Measurements from ENCODE around the gene TMEM43. TPM values are rescaled to one million over a fixed set of nuclear protein-coding genes. Genes with fewer than 3 reads are reported as not detected.

The TMEM43 gene
- total and polyA plus RNA-seq, 10 of the 15 experiments (the other 5 are each of a cell fraction or from before 2014, with no cell fraction given), result 7.2 to 33.0 (median 18.5) TPM

GRCh38 chr3:14151471-14152083 lies 26.7 kb downstream of the TMEM43 start:
- TF ChIP-seq NRF1 (conservative IDR thresholded peaks at IDR 0.05; ENCODE audit: low read depth, low read length) (no peak), SREBF2 (IDR thresholded peaks at IDR 0.05; ENCODE audit: low read length) (no peak), POLR2AphosphoS2 (IDR thresholded peaks at IDR 0.05; ENCODE audit: low read depth, low read length) (no peak), SUPT20H (IDR thresholded peaks at IDR 0.05; ENCODE audit: borderline replicate concordance, control insufficient read depth, low read depth, low read length) (no peak), SPI1 (IDR thresholded peaks at IDR 0.05; ENCODE audit: borderline replicate concordance, insufficient read depth, low read depth, low read length) (no peak), BCL11A (IDR thresholded peaks at IDR 0.05; ENCODE audit: low read depth, low read length) (no peak), YY1 (IDR thresholded peaks at IDR 0.05; ENCODE audit: low read depth, low read length) (no peak), SMAD1 (IDR thresholded peaks at IDR 0.05; ENCODE audit: low read depth, partially characterized antibody) (no peak), NFXL1 (IDR thresholded peaks at IDR 0.05; ENCODE audit: borderline replicate concordance) (no peak), ASH2L (IDR thresholded peaks at IDR 0.05; ENCODE audit: borderline replicate concordance, low read depth) (no peak), TCF3 (IDR thresholded peaks at IDR 0.05; ENCODE audit: borderline replicate concordance, insufficient read depth, low read depth, low read length) (no peak), BCL3 (IDR thresholded peaks at IDR 0.05; ENCODE audit: borderline replicate concordance, insufficient read depth, low read depth, low read length, poor library complexity, severe bottlenecking) (no peak), BMI1 (IDR thresholded peaks at IDR 0.05; ENCODE audit: borderline replicate concordance) (no peak), PRDM15 (CRISPR knock-in tag; IDR thresholded peaks at IDR 0.05) (no peak), GABPA (IDR thresholded peaks at IDR 0.05; ENCODE audit: low read depth) (no peak), BCLAF1 (IDR thresholded peaks at IDR 0.05) (no peak), SIN3A (IDR thresholded peaks at IDR 0.05; ENCODE audit: low read depth, low read length) (no peak)
- ATAC-seq, result no peak
- Histone ChIP-seq H2AFZ (ENCODE audit: control insufficient read depth, low read depth, low read length) (no peak overlapping the region), H3K4me2 (ENCODE audit: control insufficient read depth, insufficient read depth) (no peak overlapping the region), H3K27ac (ENCODE audit: control insufficient read depth, insufficient read depth) (no peak overlapping the region), H3K9me3 (replicated peaks; ENCODE audit: control insufficient read depth, insufficient read depth, low read length) (no peaks in the 10 kb centered on the region), H3K9ac (ENCODE audit: control insufficient read depth, insufficient read depth, low read length) (no peak overlapping the region), H3K4me1 (ENCODE audit: control insufficient read depth, insufficient read depth, low read length) (no peaks in the 10 kb centered on the region), H3K4me3 (no peak overlapping the region), H3K27me3 (replicated peaks in 1 of 2; ENCODE audit: control insufficient read depth in 2 of 2, insufficient read depth in 2 of 2, low read length in 1 of 2) (no peaks in the 10 kb centered on the region), H3K36me3 (ENCODE audit: control insufficient read depth in 2 of 2, insufficient read depth in 2 of 2, low read length in 1 of 2) (peaks cover 12 to 28% of the 10 kb centered on the region in 2 experiments), H4K20me1 (ENCODE audit: control insufficient read depth, insufficient read depth) (no peaks in the 10 kb centered on the region), H3K79me2 (ENCODE audit: control insufficient read depth, insufficient read depth, low read length) (no peaks in the 10 kb centered on the region)
- BruUV-seq (replicated peaks), result no TSS peak
- 90% methylated on average over 12 of the region's 12 CpGs for WGBS (ENCODE audit: insufficient coverage, insufficient replicate concordance, low lambda C conversion rate, missing lambda C conversion rate)
- ChIA-PET POLR2A (no interaction called here), RAD21 (ENCODE audit: unreplicated experiment) (no interaction called here), SMC1A (ENCODE audit: uncharacterized antibody, unreplicated experiment) (no interaction called here), CTCF (no interaction called here)
- FAIRE-seq, result no peak
- no peak for DNase-seq (ENCODE audit: low read depth, low spot score)
- in situ Hi-C loops (cut with MboI), result no loop called here
- intact Hi-C loops (cut with micrococcal nuclease; ENCODE audit: unreplicated experiment), result no loop called here
